WTC11 (cell line): ENCODE measurements around the gene SLC8A1. TPM values are rescaled to one million over a fixed set of nuclear protein-coding genes. Genes with fewer than 3 reads are reported as not detected.

Source experiments
- ATAC-seq: fragments of 200-7000 bp; cut with Tn5 transposase; 2 replicates; pipeline ENCODE4 v1.10.0; 2021; ENCODE audit warnings: mild to moderate bottlenecking, moderate library complexity
- CTCF ChIA-PET: fragments of 300-600 bp; sonication (Branson Sonifier 250); formaldehyde crosslinking; loops from one replicate; lab custom pipeline; 2021; ENCODE audit warnings: antibody characterized with exemption; lab: Charles Lee
- POLR2A ChIA-PET: fragments of 350-600 bp; sonication (Branson Sonifier 250); formaldehyde crosslinking; loops from one replicate; lab custom pipeline; 2021; ENCODE audit warnings: antibody characterized with exemption; lab: Charles Lee
- DNase-seq: peaks from one replicate; pipeline ENCODE4 v3.0.0; 2021; ENCODE audit warnings: low spot score
- H3K27ac Mint-ChIP-seq: 2 replicates; pipeline ENCODE4 v1.8.0; 2021; ENCODE audit warnings: mixed read lengths
- H3K27me3 Mint-ChIP-seq: 2 replicates; pipeline ENCODE4 v1.8.0; 2021; ENCODE audit warnings: low read depth, mild to moderate bottlenecking, moderate library complexity, mixed read lengths
- H3K36me3 Mint-ChIP-seq: 2 replicates; pipeline ENCODE4 v1.8.0; 2021; ENCODE audit warnings: mixed read lengths
- H3K4me1 Mint-ChIP-seq: 2 replicates; pipeline ENCODE4 v1.8.0; 2022; ENCODE audit warnings: mixed read lengths
- H3K4me3 Mint-ChIP-seq: 2 replicates; pipeline ENCODE4 v1.8.0; 2021; ENCODE audit warnings: mild to moderate bottlenecking, moderate library complexity, mixed read lengths
- H3K9me3 Mint-ChIP-seq: 2 replicates; pipeline ENCODE4 v1.8.0; 2021; ENCODE audit warnings: mixed read lengths
- ATF1 ChIP-seq: sonication (generic); formaldehyde crosslinking; IDR thresholded peaks from 2 replicates; pipeline ENCODE4 v1.8.1; 2023; ENCODE audit warnings: mild to moderate bottlenecking, moderate library complexity, missing genetic modification reagents
- CBFB ChIP-seq: sonication (generic); formaldehyde crosslinking; IDR thresholded peaks from 2 replicates; pipeline ENCODE4 v1.8.1; 2022; ENCODE audit warnings: mild to moderate bottlenecking, low read depth, missing genetic modification reagents
- CREB1 ChIP-seq: sonication (generic); formaldehyde crosslinking; IDR thresholded peaks from 2 replicates; pipeline ENCODE4 v1.8.0; 2023; ENCODE audit warnings: mild to moderate bottlenecking, missing genetic modification reagents
- KAT7 ChIP-seq: sonication (generic); formaldehyde crosslinking; IDR thresholded peaks from 2 replicates; pipeline ENCODE4 v1.8.1; 2023; ENCODE audit warnings: missing genetic modification reagents, mild to moderate bottlenecking, borderline replicate concordance
- NFATC4 ChIP-seq: fragments of 250-450 bp; sonication (Bioruptor Pico); IDR thresholded peaks from 2 replicates; pipeline ENCODE4 v1.9.0; 2021; ENCODE audit warnings: mild to moderate bottlenecking
- SOX15 ChIP-seq: fragments of 250-450 bp; sonication (Bioruptor Pico); IDR thresholded peaks from 2 replicates; pipeline ENCODE4 v1.9.0; 2021; ENCODE audit warnings: mild to moderate bottlenecking
- total RNA-seq: library from RNA; stranded (reverse); gene quantifications from 3 replicates; pipeline ENCODE4 v1.2.3, GENCODE V29; 2021
- TF ChIP-seq, protein P1 (sequence below): fragments of 250-450 bp; sonication (Bioruptor Pico); IDR thresholded peaks from 2 replicates; pipeline ENCODE4 v1.9.0; 2021; ENCODE audit warnings: mild to moderate bottlenecking, borderline replicate concordance
- TF ChIP-seq, protein P2 (sequence below): sonication (generic); formaldehyde crosslinking; IDR thresholded peaks from 2 replicates; pipeline ENCODE4 v1.8.1; 2022; ENCODE audit warnings: mild to moderate bottlenecking, missing genetic modification reagents, moderate library complexity, borderline replicate concordance
- TF ChIP-seq, protein P3 (sequence below): fragments of 200-600 bp; IDR thresholded peaks from 2 replicates; pipeline ENCODE4 v1.8.0; 2022; ENCODE audit warnings: antibody characterized with exemption
- TF ChIP-seq, protein P4 (sequence below): sonication (generic); formaldehyde crosslinking; IDR thresholded peaks from 2 replicates; pipeline ENCODE4 v1.8.0; 2022; ENCODE audit warnings: missing genetic modification reagents
- TF ChIP-seq, protein P5 (sequence below): sonication (generic); formaldehyde crosslinking; IDR thresholded peaks from 2 replicates; pipeline ENCODE4 v1.8.0; 2022; ENCODE audit warnings: mild to moderate bottlenecking, missing genetic modification reagents
- TF ChIP-seq, protein P6 (sequence below): sonication (generic); formaldehyde crosslinking; IDR thresholded peaks from 2 replicates; pipeline ENCODE4 v1.8.0; 2023; ENCODE audit warnings: missing genetic modification reagents, mild to moderate bottlenecking, borderline replicate concordance

Gene SLC8A1
- total RNA-seq, 1 experiment from 2014 or later = 2.6 TPM

DNA sequence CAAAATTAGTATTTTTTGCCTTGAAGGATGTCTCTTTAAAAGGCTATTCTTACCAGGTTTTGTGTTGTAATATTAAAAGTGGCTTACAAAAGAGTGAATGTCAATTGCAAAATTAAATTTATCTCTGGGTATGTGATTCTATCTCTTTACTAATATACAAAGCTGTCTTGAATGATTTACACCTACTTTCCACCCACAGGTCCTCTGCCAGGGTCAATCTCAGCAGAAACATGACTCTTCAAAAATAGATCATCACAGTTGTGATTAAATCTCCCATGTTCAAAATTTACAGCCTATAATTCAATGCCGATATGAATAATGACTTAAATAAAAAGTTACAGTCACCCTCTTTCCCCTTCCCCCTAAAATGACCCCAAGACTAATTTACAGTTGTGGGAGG is 78.8 kb downstream of the SLC8A1 start:
- H3K27me3 Mint-ChIP-seq = no peaks in the 10 kb centered on the region
- ChIA-PET CTCF (no interaction called here), POLR2A (no interaction called here)
- H3K4me3 Mint-ChIP-seq = no peak overlapping the region
- H3K4me1 Mint-ChIP-seq = peaks cover 27% of the 10 kb centered on the region
- no peaks in the 10 kb centered on the region for H3K9me3 Mint-ChIP-seq
- no peaks in the 10 kb centered on the region for H3K36me3 Mint-ChIP-seq
- ATAC-seq = no peak
- TF ChIP-seq, protein P1, sequence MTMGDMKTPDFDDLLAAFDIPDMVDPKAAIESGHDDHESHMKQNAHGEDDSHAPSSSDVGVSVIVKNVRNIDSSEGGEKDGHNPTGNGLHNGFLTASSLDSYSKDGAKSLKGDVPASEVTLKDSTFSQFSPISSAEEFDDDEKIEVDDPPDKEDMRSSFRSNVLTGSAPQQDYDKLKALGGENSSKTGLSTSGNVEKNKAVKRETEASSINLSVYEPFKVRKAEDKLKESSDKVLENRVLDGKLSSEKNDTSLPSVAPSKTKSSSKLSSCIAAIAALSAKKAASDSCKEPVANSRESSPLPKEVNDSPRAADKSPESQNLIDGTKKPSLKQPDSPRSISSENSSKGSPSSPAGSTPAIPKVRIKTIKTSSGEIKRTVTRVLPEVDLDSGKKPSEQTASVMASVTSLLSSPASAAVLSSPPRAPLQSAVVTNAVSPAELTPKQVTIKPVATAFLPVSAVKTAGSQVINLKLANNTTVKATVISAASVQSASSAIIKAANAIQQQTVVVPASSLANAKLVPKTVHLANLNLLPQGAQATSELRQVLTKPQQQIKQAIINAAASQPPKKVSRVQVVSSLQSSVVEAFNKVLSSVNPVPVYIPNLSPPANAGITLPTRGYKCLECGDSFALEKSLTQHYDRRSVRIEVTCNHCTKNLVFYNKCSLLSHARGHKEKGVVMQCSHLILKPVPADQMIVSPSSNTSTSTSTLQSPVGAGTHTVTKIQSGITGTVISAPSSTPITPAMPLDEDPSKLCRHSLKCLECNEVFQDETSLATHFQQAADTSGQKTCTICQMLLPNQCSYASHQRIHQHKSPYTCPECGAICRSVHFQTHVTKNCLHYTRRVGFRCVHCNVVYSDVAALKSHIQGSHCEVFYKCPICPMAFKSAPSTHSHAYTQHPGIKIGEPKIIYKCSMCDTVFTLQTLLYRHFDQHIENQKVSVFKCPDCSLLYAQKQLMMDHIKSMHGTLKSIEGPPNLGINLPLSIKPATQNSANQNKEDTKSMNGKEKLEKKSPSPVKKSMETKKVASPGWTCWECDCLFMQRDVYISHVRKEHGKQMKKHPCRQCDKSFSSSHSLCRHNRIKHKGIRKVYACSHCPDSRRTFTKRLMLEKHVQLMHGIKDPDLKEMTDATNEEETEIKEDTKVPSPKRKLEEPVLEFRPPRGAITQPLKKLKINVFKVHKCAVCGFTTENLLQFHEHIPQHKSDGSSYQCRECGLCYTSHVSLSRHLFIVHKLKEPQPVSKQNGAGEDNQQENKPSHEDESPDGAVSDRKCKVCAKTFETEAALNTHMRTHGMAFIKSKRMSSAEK (CRISPR knock-in tag) = no peak
- TF ChIP-seq, protein P2, sequence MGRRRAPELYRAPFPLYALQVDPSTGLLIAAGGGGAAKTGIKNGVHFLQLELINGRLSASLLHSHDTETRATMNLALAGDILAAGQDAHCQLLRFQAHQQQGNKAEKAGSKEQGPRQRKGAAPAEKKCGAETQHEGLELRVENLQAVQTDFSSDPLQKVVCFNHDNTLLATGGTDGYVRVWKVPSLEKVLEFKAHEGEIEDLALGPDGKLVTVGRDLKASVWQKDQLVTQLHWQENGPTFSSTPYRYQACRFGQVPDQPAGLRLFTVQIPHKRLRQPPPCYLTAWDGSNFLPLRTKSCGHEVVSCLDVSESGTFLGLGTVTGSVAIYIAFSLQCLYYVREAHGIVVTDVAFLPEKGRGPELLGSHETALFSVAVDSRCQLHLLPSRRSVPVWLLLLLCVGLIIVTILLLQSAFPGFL (CRISPR knock-in tag) = no peak
- TF ChIP-seq SOX15 (CRISPR knock-in tag) = no peak
- TF ChIP-seq CREB1 (CRISPR knock-in tag) = no peak
- TF ChIP-seq CBFB (CRISPR knock-in tag) = no peak
- TF ChIP-seq, protein P3, sequence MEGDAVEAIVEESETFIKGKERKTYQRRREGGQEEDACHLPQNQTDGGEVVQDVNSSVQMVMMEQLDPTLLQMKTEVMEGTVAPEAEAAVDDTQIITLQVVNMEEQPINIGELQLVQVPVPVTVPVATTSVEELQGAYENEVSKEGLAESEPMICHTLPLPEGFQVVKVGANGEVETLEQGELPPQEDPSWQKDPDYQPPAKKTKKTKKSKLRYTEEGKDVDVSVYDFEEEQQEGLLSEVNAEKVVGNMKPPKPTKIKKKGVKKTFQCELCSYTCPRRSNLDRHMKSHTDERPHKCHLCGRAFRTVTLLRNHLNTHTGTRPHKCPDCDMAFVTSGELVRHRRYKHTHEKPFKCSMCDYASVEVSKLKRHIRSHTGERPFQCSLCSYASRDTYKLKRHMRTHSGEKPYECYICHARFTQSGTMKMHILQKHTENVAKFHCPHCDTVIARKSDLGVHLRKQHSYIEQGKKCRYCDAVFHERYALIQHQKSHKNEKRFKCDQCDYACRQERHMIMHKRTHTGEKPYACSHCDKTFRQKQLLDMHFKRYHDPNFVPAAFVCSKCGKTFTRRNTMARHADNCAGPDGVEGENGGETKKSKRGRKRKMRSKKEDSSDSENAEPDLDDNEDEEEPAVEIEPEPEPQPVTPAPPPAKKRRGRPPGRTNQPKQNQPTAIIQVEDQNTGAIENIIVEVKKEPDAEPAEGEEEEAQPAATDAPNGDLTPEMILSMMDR = no peak
- no peak for TF ChIP-seq ATF1
- TF ChIP-seq KAT7 (CRISPR knock-in tag) = no peak
- TF ChIP-seq, protein P4, sequence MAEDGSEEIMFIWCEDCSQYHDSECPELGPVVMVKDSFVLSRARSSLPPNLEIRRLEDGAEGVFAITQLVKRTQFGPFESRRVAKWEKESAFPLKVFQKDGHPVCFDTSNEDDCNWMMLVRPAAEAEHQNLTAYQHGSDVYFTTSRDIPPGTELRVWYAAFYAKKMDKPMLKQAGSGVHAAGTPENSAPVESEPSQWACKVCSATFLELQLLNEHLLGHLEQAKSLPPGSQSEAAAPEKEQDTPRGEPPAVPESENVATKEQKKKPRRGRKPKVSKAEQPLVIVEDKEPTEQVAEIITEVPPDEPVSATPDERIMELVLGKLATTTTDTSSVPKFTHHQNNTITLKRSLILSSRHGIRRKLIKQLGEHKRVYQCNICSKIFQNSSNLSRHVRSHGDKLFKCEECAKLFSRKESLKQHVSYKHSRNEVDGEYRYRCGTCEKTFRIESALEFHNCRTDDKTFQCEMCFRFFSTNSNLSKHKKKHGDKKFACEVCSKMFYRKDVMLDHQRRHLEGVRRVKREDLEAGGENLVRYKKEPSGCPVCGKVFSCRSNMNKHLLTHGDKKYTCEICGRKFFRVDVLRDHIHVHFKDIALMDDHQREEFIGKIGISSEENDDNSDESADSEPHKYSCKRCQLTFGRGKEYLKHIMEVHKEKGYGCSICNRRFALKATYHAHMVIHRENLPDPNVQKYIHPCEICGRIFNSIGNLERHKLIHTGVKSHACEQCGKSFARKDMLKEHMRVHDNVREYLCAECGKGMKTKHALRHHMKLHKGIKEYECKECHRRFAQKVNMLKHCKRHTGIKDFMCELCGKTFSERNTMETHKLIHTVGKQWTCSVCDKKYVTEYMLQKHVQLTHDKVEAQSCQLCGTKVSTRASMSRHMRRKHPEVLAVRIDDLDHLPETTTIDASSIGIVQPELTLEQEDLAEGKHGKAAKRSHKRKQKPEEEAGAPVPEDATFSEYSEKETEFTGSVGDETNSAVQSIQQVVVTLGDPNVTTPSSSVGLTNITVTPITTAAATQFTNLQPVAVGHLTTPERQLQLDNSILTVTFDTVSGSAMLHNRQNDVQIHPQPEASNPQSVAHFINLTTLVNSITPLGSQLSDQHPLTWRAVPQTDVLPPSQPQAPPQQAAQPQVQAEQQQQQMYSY = no peak
- TF ChIP-seq, protein P5, sequence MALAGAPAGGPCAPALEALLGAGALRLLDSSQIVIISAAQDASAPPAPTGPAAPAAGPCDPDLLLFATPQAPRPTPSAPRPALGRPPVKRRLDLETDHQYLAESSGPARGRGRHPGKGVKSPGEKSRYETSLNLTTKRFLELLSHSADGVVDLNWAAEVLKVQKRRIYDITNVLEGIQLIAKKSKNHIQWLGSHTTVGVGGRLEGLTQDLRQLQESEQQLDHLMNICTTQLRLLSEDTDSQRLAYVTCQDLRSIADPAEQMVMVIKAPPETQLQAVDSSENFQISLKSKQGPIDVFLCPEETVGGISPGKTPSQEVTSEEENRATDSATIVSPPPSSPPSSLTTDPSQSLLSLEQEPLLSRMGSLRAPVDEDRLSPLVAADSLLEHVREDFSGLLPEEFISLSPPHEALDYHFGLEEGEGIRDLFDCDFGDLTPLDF (CRISPR knock-in tag) = no peak
- TF ChIP-seq NFATC4 (CRISPR knock-in tag) = no peak
- TF ChIP-seq, all 79 proteins: peak for 0
- no peak for DNase-seq
- H3K27ac Mint-ChIP-seq = no peak overlapping the region

DNA sequence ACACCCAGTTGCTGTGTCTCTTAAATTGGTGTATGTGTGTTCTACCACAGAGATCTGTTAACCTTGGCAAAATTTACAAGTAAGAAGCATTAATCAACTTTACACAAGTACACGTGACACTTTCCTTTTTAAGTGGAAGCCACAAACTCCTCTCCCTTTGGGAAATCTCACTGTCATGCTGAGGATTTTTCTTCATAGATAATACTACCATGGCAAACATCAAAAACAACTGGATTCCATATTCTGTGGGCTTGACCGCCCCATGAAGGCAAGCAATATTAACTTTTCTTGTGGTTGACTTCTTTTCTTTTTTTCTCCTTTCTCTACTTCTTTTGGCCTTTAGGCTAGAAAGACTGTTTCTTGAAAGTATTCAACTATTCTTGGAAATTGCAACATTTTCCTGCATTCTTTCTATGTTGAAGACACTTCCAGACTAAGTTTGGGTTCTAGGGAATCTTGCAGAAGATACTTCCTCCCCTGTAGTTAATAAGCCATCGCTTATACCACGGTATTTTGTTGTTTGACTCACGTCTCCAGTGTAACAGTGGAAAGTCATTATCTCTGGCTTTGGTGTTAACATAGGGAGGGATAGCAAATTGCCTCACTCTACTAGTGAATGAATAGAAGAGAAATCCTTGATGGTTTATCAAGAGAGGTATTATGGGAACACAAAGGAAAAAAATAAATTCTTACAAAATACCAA is 79.5 kb downstream of the SLC8A1 start:
- peaks cover 27% of the 10 kb centered on the region for H3K4me1 Mint-ChIP-seq
- no peak overlapping the region; the same call in 1 of the 2 replicates for H3K27ac Mint-ChIP-seq
- H3K27me3 Mint-ChIP-seq = no peaks in the 10 kb centered on the region
- H3K9me3 Mint-ChIP-seq = no peaks in the 10 kb centered on the region
- DNase-seq = no peak
- TF ChIP-seq, protein P5 (CRISPR knock-in tag) = no peak
- TF ChIP-seq, protein P6, sequence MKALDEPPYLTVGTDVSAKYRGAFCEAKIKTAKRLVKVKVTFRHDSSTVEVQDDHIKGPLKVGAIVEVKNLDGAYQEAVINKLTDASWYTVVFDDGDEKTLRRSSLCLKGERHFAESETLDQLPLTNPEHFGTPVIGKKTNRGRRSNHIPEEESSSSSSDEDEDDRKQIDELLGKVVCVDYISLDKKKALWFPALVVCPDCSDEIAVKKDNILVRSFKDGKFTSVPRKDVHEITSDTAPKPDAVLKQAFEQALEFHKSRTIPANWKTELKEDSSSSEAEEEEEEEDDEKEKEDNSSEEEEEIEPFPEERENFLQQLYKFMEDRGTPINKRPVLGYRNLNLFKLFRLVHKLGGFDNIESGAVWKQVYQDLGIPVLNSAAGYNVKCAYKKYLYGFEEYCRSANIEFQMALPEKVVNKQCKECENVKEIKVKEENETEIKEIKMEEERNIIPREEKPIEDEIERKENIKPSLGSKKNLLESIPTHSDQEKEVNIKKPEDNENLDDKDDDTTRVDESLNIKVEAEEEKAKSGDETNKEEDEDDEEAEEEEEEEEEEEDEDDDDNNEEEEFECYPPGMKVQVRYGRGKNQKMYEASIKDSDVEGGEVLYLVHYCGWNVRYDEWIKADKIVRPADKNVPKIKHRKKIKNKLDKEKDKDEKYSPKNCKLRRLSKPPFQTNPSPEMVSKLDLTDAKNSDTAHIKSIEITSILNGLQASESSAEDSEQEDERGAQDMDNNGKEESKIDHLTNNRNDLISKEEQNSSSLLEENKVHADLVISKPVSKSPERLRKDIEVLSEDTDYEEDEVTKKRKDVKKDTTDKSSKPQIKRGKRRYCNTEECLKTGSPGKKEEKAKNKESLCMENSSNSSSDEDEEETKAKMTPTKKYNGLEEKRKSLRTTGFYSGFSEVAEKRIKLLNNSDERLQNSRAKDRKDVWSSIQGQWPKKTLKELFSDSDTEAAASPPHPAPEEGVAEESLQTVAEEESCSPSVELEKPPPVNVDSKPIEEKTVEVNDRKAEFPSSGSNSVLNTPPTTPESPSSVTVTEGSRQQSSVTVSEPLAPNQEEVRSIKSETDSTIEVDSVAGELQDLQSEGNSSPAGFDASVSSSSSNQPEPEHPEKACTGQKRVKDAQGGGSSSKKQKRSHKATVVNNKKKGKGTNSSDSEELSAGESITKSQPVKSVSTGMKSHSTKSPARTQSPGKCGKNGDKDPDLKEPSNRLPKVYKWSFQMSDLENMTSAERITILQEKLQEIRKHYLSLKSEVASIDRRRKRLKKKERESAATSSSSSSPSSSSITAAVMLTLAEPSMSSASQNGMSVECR (CRISPR knock-in tag) = no peak
- H3K36me3 Mint-ChIP-seq = no peaks in the 10 kb centered on the region
- ChIA-PET CTCF (no interaction called here), POLR2A (no interaction called here)
- H3K4me3 Mint-ChIP-seq = no peak overlapping the region
- no peak for ATAC-seq
